ENCODE results near the gene ZNF513.

GRCh38 chr2:27354597-27354927 lies 26.0 kb downstream of the ZNF513 start:
- TF ChIP-seq CTCF (IDR thresholded peaks at IDR 0.05; ENCODE audit: extremely low read depth in 1 of 2, insufficient read depth in 1 of 2, low read depth in 1 of 2, low read length in 2 of 2), result no peak
- TF ChIP-seq MAX (IDR thresholded peaks at IDR 0.05; ENCODE audit: insufficient read depth, insufficient read length), result no peak
- no peak for TF ChIP-seq POLR2A (IDR thresholded peaks at IDR 0.05; ENCODE audit: low read depth, low read length)
- TF ChIP-seq GATA2 (IDR thresholded peaks at IDR 0.05; ENCODE audit: insufficient read depth, insufficient read length, low read depth, low read length), result no peak
- TF ChIP-seq EZH2 (IDR thresholded peaks at IDR 0.05; ENCODE audit: borderline replicate concordance, low read depth, low read length, severe bottlenecking), result no peak
- no peak for TF ChIP-seq POLR2AphosphoS5 (IDR thresholded peaks at IDR 0.05; ENCODE audit: insufficient read depth, low read depth, low read length)
- no peak for TF ChIP-seq JUN (IDR thresholded peaks at IDR 0.05; ENCODE audit: borderline replicate concordance, insufficient read depth, insufficient read length, low read depth)

Measured in endothelial cell of umbilical vein (primary cell).